HS-5 (cell line): ENCODE data around the gene LCTL.

Source experiments
- DNase-seq: peaks from one replicate; pipeline ENCODE4 v3.0.0-alpha.2; 2012; ENCODE audit warnings: low read depth

Gene LCTL

DNA sequence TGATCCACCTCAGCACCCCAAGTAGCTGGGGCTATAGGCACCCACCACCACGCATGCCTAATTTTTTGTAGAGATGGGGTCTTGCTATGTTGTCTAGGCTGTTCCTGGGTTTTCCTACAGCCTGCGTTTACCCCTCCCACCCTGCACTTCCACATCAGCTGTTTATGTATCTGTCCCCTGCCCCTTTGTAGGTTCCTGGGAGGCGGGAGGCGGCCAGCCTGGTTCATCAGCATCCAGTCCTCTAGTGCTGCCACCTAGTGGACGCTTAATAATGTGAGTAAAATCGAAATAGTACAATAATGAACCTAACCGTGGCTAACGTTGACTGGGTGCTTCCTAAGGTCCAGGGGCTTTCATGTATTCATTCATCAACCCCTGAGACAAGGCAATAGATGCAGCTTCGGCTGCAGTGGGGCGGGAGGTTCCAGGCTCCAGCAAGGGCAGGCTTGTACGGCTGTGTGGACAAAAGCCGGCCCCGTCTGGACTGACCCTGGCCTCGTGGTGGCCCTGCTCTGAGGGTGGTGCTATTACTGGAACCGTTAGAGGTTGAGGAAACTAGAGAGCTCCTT is 1.2 kb upstream of the LCTL start:
- peak; percentile 24 for DNase-seq

DNA sequence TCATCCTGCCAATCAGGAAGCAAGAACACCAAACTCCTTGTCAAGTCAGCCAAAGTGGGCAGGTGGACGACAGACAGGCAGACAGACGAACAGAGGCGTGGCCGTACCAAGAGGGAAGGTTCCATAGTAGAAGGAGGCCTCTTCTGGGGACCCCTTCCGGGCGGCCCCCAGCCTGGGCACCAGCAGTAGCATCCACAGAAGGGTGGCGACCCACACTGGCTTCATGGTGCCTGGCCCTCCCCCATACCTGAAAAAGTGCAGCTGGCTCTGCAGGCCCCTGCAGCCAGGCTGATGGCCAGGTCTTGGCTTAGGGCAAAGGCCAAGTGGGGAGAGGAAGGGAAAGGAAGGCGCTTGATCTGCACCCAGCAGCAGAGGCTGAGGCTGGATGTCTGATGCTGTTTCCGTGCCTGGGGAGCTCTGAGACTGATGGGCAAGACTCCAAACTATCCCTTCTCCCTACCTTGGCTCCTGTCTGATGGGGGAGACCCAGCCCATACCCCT is 607 bp downstream of the LCTL start:
- no peak for DNase-seq

DNA sequence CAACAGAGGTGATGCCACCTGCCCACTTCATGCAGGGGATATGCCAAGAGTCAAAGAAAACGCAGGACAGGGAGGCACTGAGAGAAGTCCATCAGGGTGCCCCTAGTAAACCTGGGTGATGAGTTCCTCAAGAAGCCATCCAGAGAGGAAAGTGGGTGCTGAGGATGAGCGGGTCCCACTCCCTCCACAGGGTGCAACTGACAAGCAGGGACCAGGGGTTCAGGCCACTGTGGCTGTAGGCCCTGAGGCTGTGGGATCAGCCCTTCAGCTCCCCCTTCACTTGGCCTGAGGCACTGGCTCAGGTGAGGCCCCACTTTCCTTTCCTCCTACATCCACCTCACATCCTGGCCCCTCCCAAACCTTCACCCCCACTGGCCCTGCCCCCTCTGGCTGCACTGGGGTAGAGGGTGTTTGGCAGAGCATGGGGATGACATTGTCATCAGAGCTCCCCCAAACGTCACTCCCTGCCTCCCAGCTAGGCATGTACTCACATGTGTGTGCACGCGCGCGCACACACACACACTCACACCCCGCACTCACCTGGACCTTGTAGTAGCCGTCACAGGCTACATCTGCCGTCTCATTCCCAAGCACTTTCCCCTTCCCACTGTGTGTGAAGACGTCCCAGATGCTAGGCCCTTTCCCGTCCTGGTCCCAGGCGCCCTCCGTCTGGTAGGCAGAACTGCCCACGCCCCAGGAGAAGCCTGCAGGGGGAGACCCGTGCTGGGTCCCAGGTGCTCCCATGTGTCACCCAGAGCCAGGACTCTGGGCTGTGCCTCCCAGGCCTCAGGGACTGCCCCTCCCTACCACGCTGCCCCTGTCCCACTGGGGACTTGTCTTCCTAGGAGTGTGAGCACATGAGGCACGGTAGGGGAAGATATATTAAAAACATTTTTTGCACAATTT is 1.4 kb downstream of the LCTL start:
- DNase-seq, result no peak

DNA sequence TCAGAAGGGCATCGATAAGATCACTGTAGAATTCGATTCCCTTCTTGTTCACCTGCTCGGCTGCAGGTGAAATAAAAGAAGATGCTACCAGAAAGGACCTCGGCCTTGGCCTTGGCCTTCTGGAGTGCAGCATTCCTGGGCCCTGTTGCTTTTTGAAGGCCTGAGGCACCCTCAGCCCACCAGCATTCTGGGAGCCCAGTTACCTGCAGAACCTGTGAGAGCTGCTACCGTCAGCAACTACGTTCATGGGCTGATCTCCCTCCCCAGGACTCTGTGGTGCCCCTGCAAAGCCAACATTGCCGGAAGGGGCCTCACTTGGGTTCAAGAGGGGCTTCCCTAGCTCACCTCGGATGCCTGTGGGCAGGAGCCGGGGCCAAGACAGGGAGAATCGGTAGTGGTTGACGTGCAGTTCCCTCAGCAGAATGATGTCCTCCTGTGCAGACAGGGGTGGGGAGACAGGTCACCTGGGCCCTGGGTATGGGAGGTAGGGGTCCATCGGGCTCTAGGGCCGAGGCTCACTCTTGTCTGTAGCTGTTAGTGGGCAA is 2.2 kb downstream of the LCTL start:
- DNase-seq, result no peak

GRCh38 chr15:66563126-66563525 is 2.7 kb downstream of the LCTL start:
- DNase-seq, result no peak

DNA sequence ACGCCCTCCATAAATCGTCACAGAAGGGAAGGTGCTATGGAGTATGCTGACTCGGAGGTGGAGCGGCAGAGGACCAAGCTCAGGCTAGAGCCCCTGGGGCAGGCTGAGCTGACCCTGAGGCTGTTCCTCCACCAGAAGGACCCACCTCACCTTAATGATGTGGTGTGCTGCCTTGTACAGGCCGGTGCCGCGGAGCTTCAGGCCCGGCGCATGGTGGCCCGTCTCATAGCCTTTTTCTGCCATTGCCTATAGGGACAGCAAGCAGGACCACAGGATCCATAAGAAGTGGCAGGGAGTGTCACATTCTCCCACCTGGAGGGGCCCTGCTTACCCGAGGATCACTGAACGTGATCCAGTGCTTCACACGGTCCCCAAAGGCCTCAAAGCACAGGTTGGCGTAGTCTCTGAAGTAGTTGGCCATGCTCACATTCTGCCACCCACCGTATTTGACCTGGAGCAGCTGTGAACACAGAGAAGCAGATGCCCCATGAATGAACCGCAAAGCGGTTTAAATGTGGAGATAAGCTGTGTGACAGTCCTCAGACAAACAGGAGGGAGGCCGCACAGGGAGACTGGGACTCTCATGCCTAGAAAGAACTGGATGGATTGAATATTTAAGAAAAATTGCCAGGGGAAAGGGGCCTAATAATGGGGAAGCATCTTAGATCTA is 4.8 kb downstream of the LCTL start:
- DNase-seq, result no peak

DNA sequence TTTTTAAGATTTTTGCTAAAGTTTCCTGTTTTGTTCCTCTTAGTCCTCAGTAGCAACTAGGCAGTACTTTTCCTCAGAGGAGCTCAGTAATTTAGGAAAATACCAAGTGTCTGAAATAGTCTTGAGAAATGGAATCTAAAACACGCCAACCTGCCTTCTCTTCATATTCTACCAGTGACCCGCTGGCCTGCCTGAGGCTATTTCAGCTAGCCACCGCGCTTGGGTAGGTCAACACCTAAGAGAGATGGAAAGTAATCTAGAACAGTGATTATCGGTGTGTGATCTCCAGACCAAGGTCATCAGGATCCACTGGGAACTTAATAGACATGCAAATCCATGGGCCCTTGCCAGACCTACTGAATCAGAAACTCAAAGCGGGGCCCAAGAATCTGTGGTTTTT is 7.5 kb downstream of the LCTL start:
- DNase-seq, result no peak

- no peak for DNase-seq
Measured at GRCh38 chr15:66555685-66556084, 10.1 kb downstream of the LCTL start.

- no peak for DNase-seq
Measured at GRCh38 chr15:66545255-66545654, 20.5 kb downstream of the LCTL start.

GRCh38 chr15:66542896-66543295 is 22.9 kb downstream of the LCTL start:
- DNase-seq, result no peak

DNA sequence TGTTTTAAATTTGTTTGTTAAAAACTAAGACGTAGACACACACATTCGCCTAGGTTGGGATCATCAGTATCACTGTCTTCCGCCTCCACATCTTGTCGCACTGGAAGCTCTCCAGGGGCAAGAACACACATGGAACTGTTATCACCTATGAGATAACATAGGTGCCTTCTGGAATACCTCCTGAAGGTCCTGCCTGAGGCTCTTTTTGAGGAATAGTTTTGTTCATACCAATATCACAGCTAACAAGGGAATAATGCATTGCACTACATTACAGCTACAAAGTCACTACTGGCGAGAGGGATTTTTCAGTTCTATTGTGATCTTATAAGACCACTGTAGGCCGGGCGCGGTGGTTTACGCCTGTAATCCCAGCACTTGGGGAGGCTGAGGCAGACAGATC is 30.7 kb downstream of the LCTL start:
- no peak for DNase-seq

GRCh38 chr15:66524838-66525237 is 41.0 kb downstream of the LCTL start:
- DNase-seq, result no peak

DNA sequence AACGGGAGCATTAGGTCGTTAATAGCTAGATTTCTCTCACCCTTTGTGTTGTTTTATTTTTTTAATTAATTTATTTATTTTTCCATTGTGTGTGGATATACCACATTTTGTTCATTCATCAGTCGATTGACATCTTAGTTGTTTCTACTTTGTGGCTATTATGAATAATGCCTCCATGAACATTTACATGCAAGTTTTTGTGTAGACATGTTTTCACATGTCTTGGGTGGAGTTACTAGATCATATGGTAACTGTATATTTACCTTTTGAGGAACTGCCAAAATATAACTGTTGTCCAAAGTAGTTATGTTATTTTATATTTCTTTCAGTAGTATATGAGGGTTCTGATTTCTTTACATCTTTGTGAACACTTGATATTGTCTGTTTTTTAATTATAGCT is 41.9 kb downstream of the LCTL start:
- DNase-seq, result no peak

- DNase-seq, result no peak
Measured at GRCh38 chr15:66515901-66516322, 49.9 kb downstream of the LCTL start.

GRCh38 chr15:66514586-66514985 is 51.2 kb downstream of the LCTL start:
- no peak for DNase-seq

DNA sequence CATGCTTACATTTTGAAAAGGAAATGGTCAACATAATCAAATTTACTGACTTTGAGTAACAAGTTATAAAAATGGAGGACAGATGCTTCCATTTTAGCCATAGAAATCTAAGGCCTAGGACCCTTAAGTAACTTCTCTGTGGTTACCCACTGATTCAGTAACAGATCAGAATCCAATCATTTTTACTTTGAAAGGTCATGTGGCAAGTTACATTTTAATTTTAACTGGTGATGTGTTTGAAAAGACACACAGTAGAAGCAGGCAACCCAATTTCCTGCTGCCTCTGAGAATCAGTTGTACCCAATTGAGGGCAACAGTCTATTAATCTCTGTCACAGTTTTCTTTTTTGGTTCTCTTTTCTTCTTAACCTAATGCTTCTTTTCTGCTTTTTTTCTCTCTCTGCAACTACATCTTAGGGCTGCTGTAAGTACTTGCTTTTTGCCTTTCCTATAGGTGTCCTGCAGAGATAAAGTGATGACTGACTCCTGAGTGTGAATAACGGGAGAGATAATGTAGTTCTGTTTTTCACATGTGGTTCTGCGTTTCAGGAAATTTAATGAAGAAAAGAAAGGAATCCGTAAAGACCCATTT is 57.4 kb downstream of the LCTL start:
- DNase-seq, result no peak

- DNase-seq, result no peak
Measured at GRCh38 chr15:66505818-66506217, 60.0 kb downstream of the LCTL start.

DNA sequence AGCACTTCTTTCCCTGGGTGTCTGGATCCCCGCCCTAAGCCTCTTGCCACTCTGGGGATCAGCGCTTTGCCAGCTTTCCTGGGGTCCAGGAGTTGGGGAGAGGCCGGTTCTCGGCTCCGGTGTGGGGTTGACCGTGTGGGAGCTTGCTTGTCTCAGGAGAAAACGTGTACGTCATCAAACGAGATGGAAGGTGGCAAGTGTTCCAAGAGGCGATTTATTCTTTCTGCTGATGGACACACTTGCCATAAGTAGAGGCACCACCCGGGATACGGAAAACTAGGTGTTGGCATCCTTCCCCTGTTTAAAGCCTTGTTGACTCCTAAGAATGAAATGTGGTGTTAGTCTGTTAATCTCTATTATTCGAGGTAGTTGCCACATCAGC is 60.4 kb downstream of the LCTL start:
- DNase-seq, result no peak

DNA sequence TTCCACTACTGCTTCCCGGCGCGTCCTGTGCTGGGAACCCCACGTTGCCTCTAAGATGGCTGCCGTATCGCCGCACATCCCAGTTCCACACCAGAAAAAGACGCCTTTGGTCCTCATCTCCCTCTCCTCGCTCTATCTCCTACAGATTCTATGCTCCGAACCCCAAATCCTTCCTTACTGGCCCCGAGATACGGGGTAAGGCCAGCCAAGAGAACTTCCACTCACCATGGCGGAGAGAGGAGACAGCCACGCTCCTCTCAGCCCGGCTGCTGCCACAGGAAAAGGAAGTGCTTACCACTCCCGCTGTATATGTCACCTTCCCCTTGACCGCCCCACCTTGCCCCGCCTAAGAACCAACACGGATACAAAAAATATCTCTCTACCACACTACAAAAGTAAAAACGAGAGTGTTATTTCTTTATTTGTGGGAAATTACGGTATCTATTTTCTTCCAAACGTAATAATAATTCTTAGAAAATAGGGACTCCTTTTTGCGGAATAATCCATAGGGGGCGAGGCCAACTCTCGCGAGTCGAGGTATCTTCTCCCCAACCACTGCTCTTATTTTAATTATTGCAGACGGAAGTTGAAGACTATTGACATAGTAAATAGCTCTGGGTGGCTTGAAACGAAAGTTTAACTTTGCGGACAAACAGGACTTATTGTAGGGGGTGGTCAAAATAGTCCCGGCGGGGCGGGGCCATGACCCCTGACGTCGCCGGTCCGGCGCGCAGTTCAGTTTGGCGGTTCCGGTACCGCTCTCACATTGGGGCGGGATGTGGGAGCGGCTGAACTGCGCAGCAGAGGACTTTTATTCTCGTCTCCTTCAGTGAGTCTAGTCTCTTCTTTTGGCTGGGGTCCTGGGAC is 61.0 kb downstream of the LCTL start, which contains the start of the genes RPL4 and ZWILCH:
Gene RPL4 (minus strand): TSS at position 293 of the 867 bp plus-strand sequence. CDS start 65 bp downstream, at position 228.
Gene ZWILCH (plus strand): TSS at position 764 of the 867 bp plus-strand sequence. CDS start 13 bp downstream, at position 777.
- peak; percentile 86 for DNase-seq

DNA sequence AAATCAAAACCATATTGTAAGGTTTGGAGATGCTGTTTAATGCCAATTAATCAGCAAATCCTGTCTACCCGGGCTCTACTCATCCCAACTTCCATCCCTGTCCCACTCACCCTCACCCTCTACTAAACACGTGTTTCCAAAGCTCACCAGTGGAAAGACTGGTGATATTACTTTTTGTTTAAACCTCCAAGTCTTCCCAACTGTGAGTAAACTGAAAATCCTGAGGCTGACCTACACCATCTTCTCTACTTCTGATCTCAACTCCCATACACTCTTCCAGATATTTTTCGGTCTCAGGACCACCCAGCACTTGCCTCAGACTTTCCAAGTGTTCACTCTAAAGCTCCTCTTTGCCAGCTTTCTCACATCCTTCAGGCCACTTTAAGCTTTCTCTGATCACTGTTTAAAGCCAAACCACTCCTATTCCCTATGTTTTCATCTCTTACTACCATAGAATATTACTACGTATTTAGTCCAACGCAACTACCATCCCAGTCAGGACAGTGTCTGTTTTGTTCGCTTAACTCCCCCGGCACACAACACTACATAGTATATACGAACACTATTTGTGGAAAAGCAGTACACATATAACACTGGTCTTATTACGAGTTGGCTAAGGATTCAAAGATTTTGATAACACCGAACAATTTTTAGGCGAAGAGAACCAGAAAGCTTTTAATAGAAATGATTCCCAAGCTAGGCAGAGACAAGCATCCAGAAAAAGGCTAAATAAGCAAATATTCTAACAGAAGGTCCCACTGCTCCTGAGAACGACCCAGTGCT is 61.8 kb downstream of the LCTL start:
- DNase-seq, result no peak
